ENCODE measurements around the gene LY6G6D. TPM values are rescaled to one million over a fixed set of nuclear protein-coding genes. Genes with fewer than 3 reads are reported as not detected.

LY6G6D gene
- total and polyA plus RNA-seq, 2 of the 13 experiments (the other 11 are each of a cell fraction or from before 2014, with no cell fraction given) = not detected

- TF ChIP-seq, protein P1, sequence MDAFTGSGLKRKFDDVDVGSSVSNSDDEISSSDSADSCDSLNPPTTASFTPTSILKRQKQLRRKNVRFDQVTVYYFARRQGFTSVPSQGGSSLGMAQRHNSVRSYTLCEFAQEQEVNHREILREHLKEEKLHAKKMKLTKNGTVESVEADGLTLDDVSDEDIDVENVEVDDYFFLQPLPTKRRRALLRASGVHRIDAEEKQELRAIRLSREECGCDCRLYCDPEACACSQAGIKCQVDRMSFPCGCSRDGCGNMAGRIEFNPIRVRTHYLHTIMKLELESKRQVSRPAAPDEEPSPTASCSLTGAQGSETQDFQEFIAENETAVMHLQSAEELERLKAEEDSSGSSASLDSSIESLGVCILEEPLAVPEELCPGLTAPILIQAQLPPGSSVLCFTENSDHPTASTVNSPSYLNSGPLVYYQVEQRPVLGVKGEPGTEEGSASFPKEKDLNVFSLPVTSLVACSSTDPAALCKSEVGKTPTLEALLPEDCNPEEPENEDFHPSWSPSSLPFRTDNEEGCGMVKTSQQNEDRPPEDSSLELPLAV (CRISPR knock-in tag; conservative IDR thresholded peaks at IDR 0.05; ENCODE audit: low read depth) = no peak
- TF ChIP-seq GMEB2 (CRISPR knock-in tag; IDR thresholded peaks at IDR 0.05; ENCODE audit: low read depth) = peak; percentile 51
- no peak for TF ChIP-seq HINFP (CRISPR knock-in tag; IDR thresholded peaks at IDR 0.05; ENCODE audit: low read depth)
- TF ChIP-seq ZNF484 (CRISPR knock-in tag; IDR thresholded peaks at IDR 0.05; ENCODE audit: borderline replicate concordance, low read depth) = no peak; the same call in 1 of the 2 replicates
- TF ChIP-seq USF2 (IDR thresholded peaks at IDR 0.05; ENCODE audit: low read depth, low read length) = no peak
- TF ChIP-seq USF2 (CRISPR knock-in tag; IDR thresholded peaks at IDR 0.05; ENCODE audit: borderline replicate concordance) = no peak
- TF ChIP-seq, protein P2, sequence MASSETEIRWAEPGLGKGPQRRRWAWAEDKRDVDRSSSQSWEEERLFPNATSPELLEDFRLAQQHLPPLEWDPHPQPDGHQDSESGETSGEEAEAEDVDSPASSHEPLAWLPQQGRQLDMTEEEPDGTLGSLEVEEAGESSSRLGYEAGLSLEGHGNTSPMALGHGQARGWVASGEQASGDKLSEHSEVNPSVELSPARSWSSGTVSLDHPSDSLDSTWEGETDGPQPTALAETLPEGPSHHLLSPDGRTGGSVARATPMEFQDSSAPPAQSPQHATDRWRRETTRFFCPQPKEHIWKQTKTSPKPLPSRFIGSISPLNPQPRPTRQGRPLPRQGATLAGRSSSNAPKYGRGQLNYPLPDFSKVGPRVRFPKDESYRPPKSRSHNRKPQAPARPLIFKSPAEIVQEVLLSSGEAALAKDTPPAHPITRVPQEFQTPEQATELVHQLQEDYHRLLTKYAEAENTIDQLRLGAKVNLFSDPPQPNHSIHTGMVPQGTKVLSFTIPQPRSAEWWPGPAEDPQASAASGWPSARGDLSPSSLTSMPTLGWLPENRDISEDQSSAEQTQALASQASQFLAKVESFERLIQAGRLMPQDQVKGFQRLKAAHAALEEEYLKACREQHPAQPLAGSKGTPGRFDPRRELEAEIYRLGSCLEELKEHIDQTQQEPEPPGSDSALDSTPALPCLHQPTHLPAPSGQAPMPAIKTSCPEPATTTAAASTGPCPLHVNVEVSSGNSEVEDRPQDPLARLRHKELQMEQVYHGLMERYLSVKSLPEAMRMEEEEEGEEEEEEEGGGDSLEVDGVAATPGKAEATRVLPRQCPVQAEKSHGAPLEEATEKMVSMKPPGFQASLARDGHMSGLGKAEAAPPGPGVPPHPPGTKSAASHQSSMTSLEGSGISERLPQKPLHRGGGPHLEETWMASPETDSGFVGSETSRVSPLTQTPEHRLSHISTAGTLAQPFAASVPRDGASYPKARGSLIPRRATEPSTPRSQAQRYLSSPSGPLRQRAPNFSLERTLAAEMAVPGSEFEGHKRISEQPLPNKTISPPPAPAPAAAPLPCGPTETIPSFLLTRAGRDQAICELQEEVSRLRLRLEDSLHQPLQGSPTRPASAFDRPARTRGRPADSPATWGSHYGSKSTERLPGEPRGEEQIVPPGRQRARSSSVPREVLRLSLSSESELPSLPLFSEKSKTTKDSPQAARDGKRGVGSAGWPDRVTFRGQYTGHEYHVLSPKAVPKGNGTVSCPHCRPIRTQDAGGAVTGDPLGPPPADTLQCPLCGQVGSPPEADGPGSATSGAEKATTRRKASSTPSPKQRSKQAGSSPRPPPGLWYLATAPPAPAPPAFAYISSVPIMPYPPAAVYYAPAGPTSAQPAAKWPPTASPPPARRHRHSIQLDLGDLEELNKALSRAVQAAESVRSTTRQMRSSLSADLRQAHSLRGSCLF (CRISPR knock-in tag; IDR thresholded peaks at IDR 0.05; ENCODE audit: borderline replicate concordance) = no peak
- TF ChIP-seq ZNF572 (CRISPR knock-in tag; IDR thresholded peaks at IDR 0.05) = no peak; the same call in 1 of the 2 replicates
- TF ChIP-seq MLLT10 (CRISPR knock-in tag; IDR thresholded peaks at IDR 0.05) = no peak
- TF ChIP-seq ZBTB20 (CRISPR knock-in tag; IDR thresholded peaks at IDR 0.05; ENCODE audit: borderline replicate concordance, low read depth) = peak; percentile 61; the same call in 1 of the 2 replicates
- no peak for TF ChIP-seq MATR3 (CRISPR knock-in tag; IDR thresholded peaks at IDR 0.05)
- peak; percentile 47 for TF ChIP-seq TBL1XR1 (IDR thresholded peaks at IDR 0.05; ENCODE audit: borderline replicate concordance, low read length, partially characterized antibody)
- TF ChIP-seq GATAD2A (CRISPR knock-in tag; IDR thresholded peaks at IDR 0.05) = peak; percentile 85
- 0 out of 2 replicates have a peak, but pooled peaks have one; percentile 69 for TF ChIP-seq FOXC1 (CRISPR knock-in tag; IDR thresholded peaks at IDR 0.05; ENCODE audit: borderline replicate concordance)
- TF ChIP-seq DNMT3B (CRISPR knock-in tag; conservative IDR thresholded peaks at IDR 0.05) = 0 out of 2 replicates have a peak, but pooled peaks have one; percentile 23
- no peak for TF ChIP-seq ZNF382 (CRISPR knock-in tag; IDR thresholded peaks at IDR 0.05; ENCODE audit: borderline replicate concordance)
These were observed 12.1 kb upstream of the LY6G6D start, which contains the start of gene ABHD16A (continued) for GRCh38 chr6:31702819-31703716.

Measured in HepG2 (cell line).